SH-SY5Y (cell line): ENCODE data around the gene AGMO.

Experiments
- GATA2 ChIP-seq: IDR thresholded peaks from 2 replicates; pipeline ENCODE4 v1.6.1; 2011; ENCODE audit warnings: mild to moderate bottlenecking, low read depth, low read length
- GATA3 ChIP-seq: IDR thresholded peaks from 2 replicates; pipeline ENCODE4 v1.6.1; 2011; ENCODE audit warnings: low read depth, mild to moderate bottlenecking, low read length, moderate library complexity

DNA sequence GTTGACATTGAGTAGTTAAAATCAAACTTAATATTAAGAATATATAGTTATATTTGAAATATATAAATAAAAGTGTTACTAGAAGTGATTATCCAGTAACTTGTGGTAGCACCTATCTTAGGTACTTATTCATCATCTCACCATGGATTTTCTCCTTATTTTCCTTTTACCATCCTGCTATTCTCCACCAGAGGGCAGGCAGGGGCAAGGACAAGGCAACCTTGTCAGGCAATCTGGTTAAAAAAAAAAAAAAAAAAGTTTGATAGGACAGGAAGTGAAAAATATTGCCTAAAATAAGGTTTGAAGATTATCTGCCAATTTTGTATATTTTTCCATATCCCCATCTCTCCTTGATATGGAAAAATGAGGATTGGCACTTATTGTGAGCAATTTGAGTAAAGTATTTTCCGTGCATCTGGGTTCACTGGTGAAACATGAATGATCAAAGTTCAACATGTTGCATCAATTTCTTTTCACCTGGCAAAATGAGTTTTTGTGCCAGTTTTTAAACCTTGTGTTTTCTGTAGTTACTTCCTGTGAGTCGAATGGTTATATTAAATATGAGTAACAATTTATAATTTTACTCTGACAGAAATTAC lies 256.7 kb downstream of the AGMO start:
- TF ChIP-seq GATA2, result no peak
- TF ChIP-seq GATA3, result no peak
